HFFc6 (cell line): Measurements from ENCODE around the gene GRIK4. TPM values are rescaled to one million over a fixed set of nuclear protein-coding genes. Genes with fewer than 3 reads are reported as not detected.

Source experiments
- DNase-seq: peaks from one replicate; pipeline ENCODE4 v3.0.0-alpha.2; 2018
- H3K27ac Mint-ChIP-seq: 2 replicates; pipeline ENCODE4 v1.8.0; 2020; ENCODE audit warnings: mild to moderate bottlenecking, mixed read lengths
- H3K27me3 Mint-ChIP-seq: 2 replicates; pipeline ENCODE4 v1.8.0; 2021; ENCODE audit warnings: mild to moderate bottlenecking, moderate library complexity, mixed read lengths; ENCODE audit not compliant: insufficient read depth
- H3K36me3 Mint-ChIP-seq: 2 replicates; pipeline ENCODE4 v1.8.0; 2021; ENCODE audit warnings: low read depth, mixed read lengths
- H3K4me1 Mint-ChIP-seq: 2 replicates; pipeline ENCODE4 v1.8.0; 2020; ENCODE audit warnings: low read depth, mixed read lengths
- H3K4me3 Mint-ChIP-seq: 2 replicates; pipeline ENCODE4 v1.8.0; 2020; ENCODE audit warnings: mild to moderate bottlenecking, moderate library complexity, mixed read lengths
- H3K9me3 Mint-ChIP-seq: 2 replicates; pipeline ENCODE4 v1.8.0; 2020; ENCODE audit warnings: mild to moderate bottlenecking, mixed read lengths
- total RNA-seq, 6 experiments: library from RNA; stranded (reverse); fragmentation: NEBNext Ultra II Directional; extraction: Animal tissue kit (Norgen Biotek cat#: 25700); gene quantifications; 2 replicates in 1 of 6; 3 replicates in 5 of 6; pipeline ENCODE4 v1.2.3, GENCODE V29; 2021
- TF ChIP-seq, protein P1 (sequence below): fragments of 200-600 bp; sonication (generic); IDR thresholded peaks from 2 replicates; pipeline ENCODE4 v1.5.0; 2021; ENCODE audit warnings: antibody characterized with exemption, mild to moderate bottlenecking

Gene GRIK4
- total RNA-seq, 6 experiments from 2014 or later, result not detected

DNA sequence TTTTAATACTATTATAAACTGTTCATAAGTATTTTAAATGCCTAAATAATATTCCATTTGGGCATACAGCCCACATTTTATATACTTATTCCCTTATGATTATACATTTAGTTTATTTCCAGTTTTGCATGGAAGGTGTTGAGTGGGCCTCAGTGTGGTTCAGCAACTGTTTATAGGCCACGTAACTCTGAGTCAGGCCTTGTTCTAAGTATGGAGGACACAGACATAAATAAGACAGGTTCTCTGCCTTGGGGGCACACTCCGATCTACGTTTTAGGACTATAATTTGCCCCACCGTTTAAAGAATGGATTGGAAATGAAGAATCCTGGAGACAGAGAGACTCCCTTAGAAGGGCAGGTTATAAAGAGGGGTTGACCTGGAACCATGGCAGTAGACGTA is 300.2 kb downstream of the GRIK4 start:
- DNase-seq, result no peak
- Mint-ChIP-seq H3K4me1 (peaks cover 13% of the 10 kb centered on the region), H3K4me3 (no peak overlapping the region), H3K27ac (no peak overlapping the region), H3K36me3 (no peaks in the 10 kb centered on the region), H3K27me3 (peaks cover 37% of the 10 kb centered on the region), H3K9me3 (no peaks in the 10 kb centered on the region)
- TF ChIP-seq, protein P1, sequence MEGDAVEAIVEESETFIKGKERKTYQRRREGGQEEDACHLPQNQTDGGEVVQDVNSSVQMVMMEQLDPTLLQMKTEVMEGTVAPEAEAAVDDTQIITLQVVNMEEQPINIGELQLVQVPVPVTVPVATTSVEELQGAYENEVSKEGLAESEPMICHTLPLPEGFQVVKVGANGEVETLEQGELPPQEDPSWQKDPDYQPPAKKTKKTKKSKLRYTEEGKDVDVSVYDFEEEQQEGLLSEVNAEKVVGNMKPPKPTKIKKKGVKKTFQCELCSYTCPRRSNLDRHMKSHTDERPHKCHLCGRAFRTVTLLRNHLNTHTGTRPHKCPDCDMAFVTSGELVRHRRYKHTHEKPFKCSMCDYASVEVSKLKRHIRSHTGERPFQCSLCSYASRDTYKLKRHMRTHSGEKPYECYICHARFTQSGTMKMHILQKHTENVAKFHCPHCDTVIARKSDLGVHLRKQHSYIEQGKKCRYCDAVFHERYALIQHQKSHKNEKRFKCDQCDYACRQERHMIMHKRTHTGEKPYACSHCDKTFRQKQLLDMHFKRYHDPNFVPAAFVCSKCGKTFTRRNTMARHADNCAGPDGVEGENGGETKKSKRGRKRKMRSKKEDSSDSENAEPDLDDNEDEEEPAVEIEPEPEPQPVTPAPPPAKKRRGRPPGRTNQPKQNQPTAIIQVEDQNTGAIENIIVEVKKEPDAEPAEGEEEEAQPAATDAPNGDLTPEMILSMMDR, result no peak

DNA sequence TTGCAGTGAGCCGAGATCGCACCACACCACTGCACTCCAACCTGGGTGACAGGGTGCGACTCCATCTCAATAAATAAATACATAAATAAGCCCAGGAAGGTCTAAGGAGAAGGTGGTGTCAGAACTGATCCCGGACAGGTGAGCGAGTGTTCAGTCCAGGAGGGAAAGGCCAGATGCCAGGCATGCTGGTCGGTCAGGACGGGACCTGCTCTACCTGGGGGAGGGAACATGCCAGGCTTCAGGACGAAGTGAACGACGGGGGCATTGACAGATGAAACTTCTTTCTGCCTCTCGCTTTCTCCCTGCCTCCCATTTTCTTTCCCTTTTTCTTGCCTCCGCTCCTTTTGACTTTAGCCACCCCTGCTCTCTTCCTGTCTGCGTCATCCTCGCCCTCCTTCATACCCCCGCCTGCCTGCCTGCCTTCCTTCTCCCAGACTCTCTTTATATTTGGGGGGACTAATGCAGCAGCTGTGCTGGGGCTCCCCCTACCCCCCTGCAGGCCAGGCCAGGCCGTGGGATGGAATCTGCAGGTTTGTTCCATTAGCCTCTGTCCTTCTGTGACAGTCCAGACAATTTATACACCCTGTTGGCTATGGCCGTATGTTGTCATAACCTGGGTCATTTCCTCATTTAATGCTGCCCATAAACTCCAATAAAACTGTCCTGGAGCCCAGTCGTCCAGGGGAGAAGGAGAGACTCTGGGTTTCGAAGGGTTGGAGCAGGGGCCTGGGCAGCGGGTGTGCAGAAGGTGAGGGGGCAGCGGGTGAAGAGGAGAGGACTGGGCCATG is 303.2 kb downstream of the GRIK4 start:
- no peak overlapping the region for H3K27ac Mint-ChIP-seq
- no peaks in the 10 kb centered on the region for H3K4me1 Mint-ChIP-seq
- no peaks in the 10 kb centered on the region for H3K36me3 Mint-ChIP-seq
- TF ChIP-seq, protein P1, result no peak
- no peak for DNase-seq
- peaks cover 48% of the 10 kb centered on the region for H3K27me3 Mint-ChIP-seq
- H3K4me3 Mint-ChIP-seq, result no peak overlapping the region
- H3K9me3 Mint-ChIP-seq, result no peaks in the 10 kb centered on the region

DNA sequence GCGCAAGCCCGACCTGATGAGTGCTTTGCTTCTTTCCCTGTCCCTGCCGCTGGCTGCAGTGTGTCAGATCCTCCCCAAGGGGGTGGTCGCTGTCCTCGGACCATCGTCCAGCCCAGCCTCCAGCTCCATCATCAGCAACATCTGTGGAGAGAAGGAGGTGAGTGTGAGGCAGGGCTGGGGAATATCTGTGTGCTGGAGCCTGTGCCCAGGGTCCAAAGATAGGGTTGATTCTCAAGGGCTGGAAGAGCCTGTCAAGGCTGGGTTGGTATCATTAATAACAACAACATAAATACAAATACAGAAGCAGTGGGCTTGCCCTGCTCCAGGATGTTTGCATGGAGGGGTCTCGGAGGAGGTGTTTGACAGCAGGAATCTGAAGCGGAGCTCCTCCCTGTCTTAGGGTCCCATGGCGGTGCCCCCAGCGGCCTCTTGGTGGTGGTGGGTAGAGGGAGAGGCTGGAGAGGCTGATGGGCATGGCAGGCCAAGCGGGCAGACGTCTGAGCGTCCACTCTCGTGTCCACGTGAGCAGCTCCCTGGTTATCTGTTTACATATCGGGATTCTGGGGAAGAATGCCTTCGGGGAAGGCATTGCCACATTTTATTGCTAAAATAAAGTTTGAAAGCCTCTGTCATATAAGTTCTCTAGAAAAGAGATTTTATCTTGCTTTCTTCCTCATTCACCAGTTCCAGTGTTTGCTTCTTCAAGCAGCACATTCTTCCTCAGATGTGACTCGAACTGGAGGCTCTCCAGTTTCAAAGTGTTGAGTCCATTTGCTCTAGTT is 304.0 kb downstream of the GRIK4 start:
- DNase-seq, result no peak
- no peak overlapping the region for H3K4me3 Mint-ChIP-seq
- TF ChIP-seq, protein P1, result no peak
- no peaks in the 10 kb centered on the region for H3K36me3 Mint-ChIP-seq
- H3K9me3 Mint-ChIP-seq, result no peaks in the 10 kb centered on the region
- H3K27ac Mint-ChIP-seq, result no peak overlapping the region
- no peaks in the 10 kb centered on the region for H3K4me1 Mint-ChIP-seq
- peaks cover 53% of the 10 kb centered on the region for H3K27me3 Mint-ChIP-seq

DNA sequence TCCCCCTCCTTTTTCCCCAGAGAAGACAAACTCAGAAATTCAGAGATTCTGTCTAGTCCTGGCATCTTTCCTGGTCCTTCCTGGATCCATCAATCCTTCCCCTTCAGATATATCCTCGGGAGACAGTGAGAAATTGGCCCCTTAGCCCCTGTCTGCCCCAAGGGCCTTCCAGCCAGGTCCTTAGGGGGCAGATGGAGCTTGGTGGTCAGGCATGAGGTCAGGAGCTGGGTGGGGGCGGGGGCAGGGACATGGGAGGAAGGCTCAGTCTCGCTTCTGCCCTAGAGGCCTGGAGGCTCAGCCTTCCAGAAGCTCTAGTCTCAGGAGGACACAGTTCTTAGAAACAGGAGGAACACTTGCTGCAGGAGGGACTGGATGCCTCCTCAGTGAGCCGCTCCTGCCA is 304.6 kb downstream of the GRIK4 start:
- TF ChIP-seq, protein P1, result no peak
- H3K4me1 Mint-ChIP-seq, result no peaks in the 10 kb centered on the region
- no peaks in the 10 kb centered on the region for H3K36me3 Mint-ChIP-seq
- no peak overlapping the region for H3K27ac Mint-ChIP-seq
- no peak overlapping the region for H3K4me3 Mint-ChIP-seq
- no peak for DNase-seq
- H3K9me3 Mint-ChIP-seq, result no peaks in the 10 kb centered on the region
- peaks cover 53% of the 10 kb centered on the region for H3K27me3 Mint-ChIP-seq

DNA sequence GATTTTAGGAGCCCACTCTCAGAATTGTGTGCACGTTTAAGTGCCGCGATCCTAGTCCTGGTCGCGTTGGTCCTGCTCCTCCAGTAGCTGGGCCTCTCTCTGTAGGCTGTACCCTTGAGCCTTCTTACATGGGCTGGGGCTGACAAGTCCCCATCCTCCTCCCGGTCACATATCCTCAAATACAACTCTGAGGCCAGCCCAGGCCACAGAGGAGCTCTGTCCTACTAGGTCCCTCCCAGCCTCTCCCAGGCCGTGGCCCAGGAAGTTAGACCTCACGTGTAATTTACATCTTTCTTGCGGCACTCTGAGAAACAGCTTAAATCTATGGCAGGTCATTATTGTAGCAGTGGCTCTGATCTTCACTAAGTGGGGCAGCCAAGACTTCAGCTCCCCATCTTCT is 305.2 kb downstream of the GRIK4 start:
- no peak overlapping the region for H3K4me3 Mint-ChIP-seq
- peaks cover 56% of the 10 kb centered on the region for H3K27me3 Mint-ChIP-seq
- no peak for DNase-seq
- H3K9me3 Mint-ChIP-seq, result no peaks in the 10 kb centered on the region
- TF ChIP-seq, protein P1, result no peak
- H3K27ac Mint-ChIP-seq, result no peak overlapping the region
- H3K36me3 Mint-ChIP-seq, result no peaks in the 10 kb centered on the region
- H3K4me1 Mint-ChIP-seq, result no peaks in the 10 kb centered on the region
